Fibroblast of lung (primary cell): Measurements from ENCODE around the gene ADCY2. TPM values are rescaled to one million over a fixed set of nuclear protein-coding genes. Genes with fewer than 3 reads are reported as not detected.

Experiments used
- DNase-seq, 2 donors: peaks; one replicate each; pipeline versions ENCODE4 v3.0.0 to v3.0.0-alpha.2; 2010; ENCODE audit warnings: low read depth in 2 of 2
- H2AFZ ChIP-seq: 2 replicates; pipeline ENCODE4 v1.5.1; 2012; ENCODE audit warnings: low read length, control low read depth, inconsistent platforms
- H3K27ac ChIP-seq: 2 replicates; pipeline ENCODE4 v1.5.1; 2011; ENCODE audit warnings: low read length, control low read depth; ENCODE audit not compliant: insufficient read depth
- H3K27me3 ChIP-seq: 2 replicates; pipeline ENCODE4 v1.5.1; 2011; ENCODE audit warnings: mild to moderate bottlenecking, low read length; ENCODE audit not compliant: control insufficient read depth, insufficient read depth
- H3K36me3 ChIP-seq: 2 replicates; pipeline ENCODE4 v1.5.1; 2011; ENCODE audit warnings: low read length; ENCODE audit not compliant: control insufficient read depth, insufficient read depth
- H3K4me1 ChIP-seq: 2 replicates; pipeline ENCODE4 v1.5.1; 2011; ENCODE audit warnings: low read length; ENCODE audit not compliant: control insufficient read depth, insufficient read depth; ENCODE audit errors: extremely low read depth
- H3K4me2 ChIP-seq: 2 replicates; pipeline ENCODE4 v1.5.1; 2011; ENCODE audit warnings: low read length, control low read depth; ENCODE audit not compliant: insufficient read depth; ENCODE audit errors: extremely low read depth
- H3K4me3 ChIP-seq, 4 experiments: fragments of 200-600 bp in 1 of 4; sonication (generic) in 1 of 4; replicated peaks in 1 of 4; 2 replicates each; pipeline ENCODE4 v1.5.1; 2011 to 2016; ENCODE audit warnings: low read length in 4 of 4, low read depth in 3 of 4, mild to moderate bottlenecking in 3 of 4, control low read depth in 2 of 4, inconsistent platforms in 1 of 4, mixed read lengths in 1 of 4; ENCODE audit not compliant: insufficient read depth in 1 of 4; ENCODE audit errors: control extremely low read depth in 1 of 4
- H3K79me2 ChIP-seq: 2 replicates; pipeline ENCODE4 v1.5.1; 2012; ENCODE audit warnings: mild to moderate bottlenecking, low read length, inconsistent platforms; ENCODE audit not compliant: control insufficient read depth, insufficient read depth
- H3K9ac ChIP-seq: 2 replicates; pipeline ENCODE4 v1.5.1; 2011; ENCODE audit warnings: mild to moderate bottlenecking, low read length, control low read depth; ENCODE audit not compliant: insufficient read depth
- H3K9me3 ChIP-seq: 2 replicates; pipeline ENCODE4 v1.5.1; 2012; ENCODE audit warnings: low read depth, low read length; ENCODE audit not compliant: control insufficient read depth, insufficient read depth
- H4K20me1 ChIP-seq: 2 replicates; pipeline ENCODE4 v1.5.1; 2011; ENCODE audit warnings: low read length; ENCODE audit not compliant: control insufficient read depth, insufficient read depth; ENCODE audit errors: extremely low read depth
- EZH2 ChIP-seq: IDR thresholded peaks from 2 replicates; pipeline ENCODE4 v1.5.1; 2012; ENCODE audit warnings: low read length, control low read depth, mild to moderate bottlenecking; ENCODE audit errors: missing control alignments
- polyA plus RNA-seq, 2 donors: library from polyadenylated mRNA; depleted of rRNA in 1 of 2; stranded (reverse) in 1 of 2; unstranded in 1 of 2; fragments of >200 nt; gene quantifications; 2 replicates each; pipeline ENCODE4 v1.2.1, GENCODE V29; 2011 to 2012; ENCODE audit warnings: missing spikeins in 1 of 2
- total RNA-seq: library from RNA; depleted of rRNA; stranded (reverse); fragments of >200 nt; gene quantifications from 2 replicates; pipeline ENCODE4 v1.2.1, GENCODE V29; 2014
- TF ChIP-seq, protein P1 (sequence below), 2 donors: IDR thresholded peaks in 1 of 2; conservative IDR thresholded peaks in 1 of 2; 1 replicate in 1 of 2; 2 replicates in 1 of 2; pipeline ENCODE4 v1.5.1; 2011 to 2012; ENCODE audit warnings: low read length in 2 of 2, control low read depth in 1 of 2, inconsistent platforms in 1 of 2, low read depth in 1 of 2, mild to moderate bottlenecking in 1 of 2

ADCY2 gene
- total and polyA plus RNA-seq, 2 donors (not counting 1 experiment from before 2014, with no cell fraction given) = under 0.01 to 0.05 TPM

- Histone ChIP-seq H3K27ac (no peak overlapping the region), H3K4me1 (no peaks in the 10 kb centered on the region), H3K36me3 (no peaks in the 10 kb centered on the region), H3K4me2 (no peak overlapping the region), H3K9me3 (no peaks in the 10 kb centered on the region), H3K27me3 (no peaks in the 10 kb centered on the region), H4K20me1 (no peaks in the 10 kb centered on the region), H3K79me2 (no peaks in the 10 kb centered on the region), H2AFZ (no peak overlapping the region), H3K9ac (no peak overlapping the region), H3K4me3 (no peak overlapping the region)
- TF ChIP-seq, protein P1, sequence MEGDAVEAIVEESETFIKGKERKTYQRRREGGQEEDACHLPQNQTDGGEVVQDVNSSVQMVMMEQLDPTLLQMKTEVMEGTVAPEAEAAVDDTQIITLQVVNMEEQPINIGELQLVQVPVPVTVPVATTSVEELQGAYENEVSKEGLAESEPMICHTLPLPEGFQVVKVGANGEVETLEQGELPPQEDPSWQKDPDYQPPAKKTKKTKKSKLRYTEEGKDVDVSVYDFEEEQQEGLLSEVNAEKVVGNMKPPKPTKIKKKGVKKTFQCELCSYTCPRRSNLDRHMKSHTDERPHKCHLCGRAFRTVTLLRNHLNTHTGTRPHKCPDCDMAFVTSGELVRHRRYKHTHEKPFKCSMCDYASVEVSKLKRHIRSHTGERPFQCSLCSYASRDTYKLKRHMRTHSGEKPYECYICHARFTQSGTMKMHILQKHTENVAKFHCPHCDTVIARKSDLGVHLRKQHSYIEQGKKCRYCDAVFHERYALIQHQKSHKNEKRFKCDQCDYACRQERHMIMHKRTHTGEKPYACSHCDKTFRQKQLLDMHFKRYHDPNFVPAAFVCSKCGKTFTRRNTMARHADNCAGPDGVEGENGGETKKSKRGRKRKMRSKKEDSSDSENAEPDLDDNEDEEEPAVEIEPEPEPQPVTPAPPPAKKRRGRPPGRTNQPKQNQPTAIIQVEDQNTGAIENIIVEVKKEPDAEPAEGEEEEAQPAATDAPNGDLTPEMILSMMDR (conservative IDR thresholded peaks at IDR 0.05 in 1 of 2, IDR thresholded peaks at IDR 0.05 in 1 of 2; ENCODE audit: low read depth in 1 of 2, low read length in 2 of 2) = no peak
- TF ChIP-seq EZH2 = no peak
- DNase-seq = no peak
Observed at GRCh38 chr5:7519564-7519963, 123.6 kb downstream of the ADCY2 start.

GRCh38 chr5:7529880-7530279, 133.9 kb downstream of the ADCY2 start:
- Histone ChIP-seq H3K36me3 (no peaks in the 10 kb centered on the region), H3K9me3 (no peaks in the 10 kb centered on the region)
- no peak for TF ChIP-seq EZH2
- TF ChIP-seq, protein P1 (conservative IDR thresholded peaks at IDR 0.05 in 1 of 2, IDR thresholded peaks at IDR 0.05 in 1 of 2; ENCODE audit: low read depth in 1 of 2, low read length in 2 of 2) = no peak

DNA sequence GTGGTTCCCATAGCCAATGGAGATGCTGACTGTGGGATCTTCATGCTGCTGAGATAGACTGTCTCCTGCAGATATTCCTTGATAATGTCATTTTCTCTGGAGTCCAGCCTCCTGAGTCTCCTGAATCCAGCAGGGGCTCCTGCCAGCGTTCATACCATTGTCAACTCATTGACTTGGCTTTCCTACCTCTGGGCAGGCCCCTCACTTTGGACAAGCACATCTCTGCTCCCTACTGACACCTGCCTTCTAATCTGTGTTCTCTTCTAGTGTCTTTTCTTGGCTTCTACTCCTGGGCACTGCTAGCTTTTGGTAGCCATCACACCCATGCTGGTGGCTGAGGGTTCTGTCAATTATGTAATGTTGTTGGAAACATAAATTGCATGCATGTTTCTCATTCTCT, 138.0 kb downstream of the ADCY2 start:
- Histone ChIP-seq H3K4me3 (no peak overlapping the region), H3K4me1 (no peaks in the 10 kb centered on the region), H3K4me2 (no peak overlapping the region), H4K20me1 (no peaks in the 10 kb centered on the region), H2AFZ (no peak overlapping the region), H3K79me2 (no peaks in the 10 kb centered on the region), H3K27me3 (no peaks in the 10 kb centered on the region), H3K36me3 (no peaks in the 10 kb centered on the region), H3K9me3 (no peaks in the 10 kb centered on the region), H3K27ac (no peak overlapping the region), H3K9ac (no peak overlapping the region)
- no peak for DNase-seq
- TF ChIP-seq EZH2 = no peak

More at GRCh38 chr5:7529880-7530279, 133.9 kb downstream of the ADCY2 start:
- DNase-seq = no peak
- H3K9ac ChIP-seq = no peak overlapping the region
- H4K20me1 ChIP-seq = no peaks in the 10 kb centered on the region
- no peak overlapping the region for H2AFZ ChIP-seq
- no peaks in the 10 kb centered on the region for H3K4me1 ChIP-seq
- no peaks in the 10 kb centered on the region for H3K79me2 ChIP-seq
- no peak overlapping the region for H3K4me3 ChIP-seq
- H3K4me2 ChIP-seq = no peak overlapping the region
- no peaks in the 10 kb centered on the region for H3K27me3 ChIP-seq
- H3K27ac ChIP-seq = no peak overlapping the region
